HL-60/S4 (cell line): ENCODE data around the gene RPL29.

ENCODE experiments used
- in situ Hi-C: fragments of 300-500 bp; cut with MboI; formaldehyde crosslinking; loops from 2 replicates; pipeline ENCODE4 v1.14.3; 2022; ENCODE audit warnings: low sequenced_read_pairs

RPL29 gene

GRCh38 chr3:51966922-51967383 lies 28.7 kb downstream of the RPL29 start:
- in situ Hi-C loops: no loop called here

- in situ Hi-C loops: no loop called here
Observed at GRCh38 chr3:51966486-51966885, 29.2 kb downstream of the RPL29 start.

- in situ Hi-C loops: no loop called here
Observed at GRCh38 chr3:51966016-51966415, 29.7 kb downstream of the RPL29 start.

- in situ Hi-C loops: no loop called here
Observed at GRCh38 chr3:51964521-51964920, 31.2 kb downstream of the RPL29 start.

GRCh38 chr3:51963951-51964451 lies 31.7 kb downstream of the RPL29 start:
- in situ Hi-C loops: no loop called here

GRCh38 chr3:51962854-51963530 lies 32.7 kb downstream of the RPL29 start:
- in situ Hi-C loops: no loop called here

GRCh38 chr3:51961602-51962569 lies 33.8 kb downstream of the RPL29 start:
- in situ Hi-C loops: no loop called here

- in situ Hi-C loops: no loop called here
Observed at GRCh38 chr3:51961011-51961410, 34.7 kb downstream of the RPL29 start.

- in situ Hi-C loops: no loop called here
Observed at GRCh38 chr3:51960386-51960785, 35.3 kb downstream of the RPL29 start.

GRCh38 chr3:51959651-51960050 lies 36.0 kb downstream of the RPL29 start:
- in situ Hi-C loops: no loop called here

- in situ Hi-C loops: no loop called here
Observed at GRCh38 chr3:51958603-51959521, 36.8 kb downstream of the RPL29 start.

GRCh38 chr3:51957520-51958205 lies 38.0 kb downstream of the RPL29 start:
- in situ Hi-C loops: no loop called here

- in situ Hi-C loops: no loop called here
Observed at GRCh38 chr3:51955893-51956770, 39.6 kb downstream of the RPL29 start.

- in situ Hi-C loops: no loop called here
Observed at GRCh38 chr3:51955175-51955892, 40.4 kb downstream of the RPL29 start, which contains the start of gene GPR62. TSS of gene GPR62 (plus strand) at chr3:51955381. CDS start at chr3:51955653, 272 bp downstream.

GRCh38 chr3:51954713-51955112 lies 41.0 kb downstream of the RPL29 start:
- in situ Hi-C loops: no loop called here

- in situ Hi-C loops: no loop called here
Observed at GRCh38 chr3:51954105-51954504, 41.6 kb downstream of the RPL29 start.

- in situ Hi-C loops: no loop called here
Observed at GRCh38 chr3:51953445-51953844, 42.2 kb downstream of the RPL29 start.

GRCh38 chr3:51950899-51951298 lies 44.8 kb downstream of the RPL29 start:
- in situ Hi-C loops: no loop called here
